ENCODE data around the gene CKAP5. TPM values are rescaled to one million over a fixed set of nuclear protein-coding genes. Genes with fewer than 3 reads are reported as not detected.

CKAP5 gene
- total RNA-seq, 1 experiment from 2014 or later, result 93.7 TPM

- no peak for DNase-seq (ENCODE audit: extremely low read depth, low read depth)
Measured at GRCh38 chr11:46776878-46777277, 69.2 kb downstream of the CKAP5 start.

DNA sequence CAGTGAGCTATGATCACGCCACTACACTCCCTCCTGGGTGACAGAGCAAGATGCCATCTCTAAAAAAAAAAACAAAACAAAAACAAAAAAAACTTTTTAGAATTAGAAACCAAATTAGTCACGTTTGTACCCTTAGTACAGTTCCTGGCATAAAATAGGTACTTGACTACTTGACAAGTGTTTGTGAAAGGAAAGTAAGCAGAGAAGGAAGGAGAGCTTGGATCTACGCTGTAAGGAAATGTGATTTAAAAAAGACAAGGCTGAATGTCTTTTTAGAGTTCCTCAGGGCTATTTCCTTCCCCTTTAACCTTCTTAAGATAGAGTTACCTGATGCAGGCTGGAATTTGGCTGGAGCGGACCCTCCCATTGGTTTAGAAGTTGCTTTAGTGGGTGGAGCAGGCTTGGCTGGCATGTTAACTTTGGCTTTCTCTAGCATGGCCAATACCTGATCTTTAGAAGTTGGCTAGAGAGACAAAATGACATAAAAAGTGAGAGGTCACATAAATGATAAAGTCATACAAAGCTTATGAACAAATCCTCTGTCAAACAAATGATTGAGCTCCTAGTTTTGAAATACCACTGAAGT is 76.4 kb downstream of the CKAP5 start:
- no peak for DNase-seq (ENCODE audit: extremely low read depth, low read depth)

GRCh38 chr11:46766656-46767055 is 79.4 kb downstream of the CKAP5 start:
- no peak for DNase-seq (ENCODE audit: extremely low read depth, low read depth)

DNA sequence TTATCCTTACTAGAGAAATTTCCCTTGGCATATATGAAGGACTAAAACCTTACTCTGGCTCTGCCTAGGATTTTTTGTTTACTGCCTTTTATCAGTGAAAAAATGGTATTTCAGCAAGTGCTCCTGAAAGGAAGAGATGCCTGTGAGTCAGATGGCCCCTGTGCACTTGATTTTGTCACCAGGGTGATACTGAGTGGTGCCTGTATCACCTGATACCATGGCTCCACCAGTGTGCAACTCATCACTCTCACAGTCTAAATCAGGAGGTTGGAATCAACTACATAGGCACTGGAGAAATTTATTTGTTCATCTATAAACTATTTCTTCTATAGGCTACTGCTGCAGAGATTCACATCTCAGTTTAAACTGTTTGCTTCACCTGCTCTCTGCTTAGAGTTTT is 83.8 kb downstream of the CKAP5 start:
- no peak for DNase-seq (ENCODE audit: extremely low read depth, low read depth)

- no peak for DNase-seq (ENCODE audit: extremely low read depth, low read depth)
Measured at GRCh38 chr11:46761807-46762206, 84.3 kb downstream of the CKAP5 start.

DNA sequence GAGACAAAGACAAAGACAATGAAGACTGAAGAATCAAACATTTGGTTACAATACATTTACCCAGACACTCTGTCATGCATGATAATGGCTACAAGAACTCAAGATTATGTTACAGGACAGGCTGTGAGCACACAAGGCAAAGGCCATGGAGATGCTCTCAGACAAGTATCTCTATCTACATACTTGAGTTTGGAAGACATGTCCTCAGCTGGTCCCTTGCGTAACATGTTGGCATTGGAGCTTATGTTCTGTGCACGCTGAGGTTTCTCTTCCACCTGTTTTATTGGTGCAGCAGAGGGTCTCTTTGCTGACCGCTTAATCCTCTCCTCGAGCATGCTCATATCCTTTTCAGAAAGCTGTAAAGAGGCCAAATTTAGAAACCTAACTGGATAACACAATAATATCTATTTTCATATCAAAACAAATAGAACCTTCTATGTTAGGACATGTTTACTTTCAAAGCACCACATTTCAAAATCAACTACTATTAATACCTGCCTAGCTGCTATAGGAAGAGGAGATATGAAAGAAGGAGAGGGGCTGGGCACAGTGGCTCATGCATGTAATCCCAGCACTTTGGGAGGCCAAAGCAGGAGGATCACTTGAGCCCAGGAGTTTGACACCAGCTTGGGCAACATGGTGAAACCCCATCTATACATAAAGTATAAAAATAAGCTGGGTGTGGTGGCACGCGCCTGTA is 85.5 kb downstream of the CKAP5 start:
- no peak for DNase-seq (ENCODE audit: extremely low read depth, low read depth)

- no peak for DNase-seq (ENCODE audit: extremely low read depth, low read depth)
Measured at GRCh38 chr11:46759196-46759595, 86.9 kb downstream of the CKAP5 start.

DNA sequence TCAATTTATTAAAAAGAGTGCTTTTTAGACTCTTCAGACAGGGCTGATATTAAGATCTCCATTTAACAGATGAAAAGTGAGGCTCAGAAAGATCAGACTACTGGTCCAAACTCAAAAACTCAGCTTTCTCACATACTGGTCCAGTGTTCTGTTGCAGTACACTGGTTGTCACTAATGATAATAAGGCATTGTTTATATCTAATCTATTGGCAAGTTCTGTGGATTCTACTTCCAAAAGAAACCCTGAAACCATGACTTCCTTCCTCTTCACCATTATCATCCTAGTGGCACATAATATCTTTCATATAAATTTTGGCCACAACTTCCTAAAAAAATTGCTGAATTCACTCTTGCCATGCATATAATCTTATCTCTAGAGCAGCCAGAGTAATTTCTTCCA is 90.1 kb downstream of the CKAP5 start:
- no peak for DNase-seq (ENCODE audit: extremely low read depth, low read depth)

DNA sequence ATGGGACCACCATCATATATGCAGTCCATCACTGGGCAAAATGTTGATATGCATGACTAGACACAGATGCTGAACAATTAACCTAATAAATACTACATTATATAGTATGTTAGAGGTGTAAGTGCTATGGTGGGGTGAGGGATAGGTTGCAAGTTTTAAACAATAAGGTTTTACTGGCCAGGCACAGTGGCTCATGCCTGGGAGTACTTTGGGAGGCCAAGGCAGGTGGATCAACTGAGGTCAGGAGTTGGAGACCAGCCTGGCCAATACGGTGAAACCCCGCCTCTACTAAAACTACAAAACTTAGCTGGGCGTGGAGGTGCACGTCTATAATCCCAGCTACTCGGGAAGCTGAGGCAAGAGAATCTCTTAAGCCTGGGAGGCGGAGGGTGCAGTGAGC is 98.9 kb downstream of the CKAP5 start:
- DNase-seq (ENCODE audit: extremely low read depth, low read depth), result no peak

- no peak for DNase-seq (ENCODE audit: extremely low read depth, low read depth)
Measured at GRCh38 chr11:46745995-46746394, 100.1 kb downstream of the CKAP5 start.

DNA sequence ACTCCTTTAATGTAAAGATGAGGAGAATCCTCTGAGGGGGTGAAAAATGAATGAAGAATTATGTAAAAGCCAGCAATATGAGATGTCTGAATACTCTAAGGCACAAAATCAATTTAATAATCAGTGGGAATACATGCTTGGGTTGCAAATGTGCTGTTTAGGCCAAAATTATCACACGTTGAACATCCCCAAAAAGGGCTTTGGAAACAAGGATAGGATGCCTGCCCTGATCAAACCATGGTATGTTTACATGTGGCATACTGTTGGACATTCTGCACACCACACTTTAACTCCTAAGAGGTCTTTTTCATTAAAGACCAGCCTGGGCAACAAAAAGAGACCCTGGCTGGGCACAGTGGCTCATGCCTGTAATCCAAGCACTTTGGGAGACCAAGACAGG is 100.8 kb downstream of the CKAP5 start:
- no peak for DNase-seq (ENCODE audit: extremely low read depth, low read depth)

DNA sequence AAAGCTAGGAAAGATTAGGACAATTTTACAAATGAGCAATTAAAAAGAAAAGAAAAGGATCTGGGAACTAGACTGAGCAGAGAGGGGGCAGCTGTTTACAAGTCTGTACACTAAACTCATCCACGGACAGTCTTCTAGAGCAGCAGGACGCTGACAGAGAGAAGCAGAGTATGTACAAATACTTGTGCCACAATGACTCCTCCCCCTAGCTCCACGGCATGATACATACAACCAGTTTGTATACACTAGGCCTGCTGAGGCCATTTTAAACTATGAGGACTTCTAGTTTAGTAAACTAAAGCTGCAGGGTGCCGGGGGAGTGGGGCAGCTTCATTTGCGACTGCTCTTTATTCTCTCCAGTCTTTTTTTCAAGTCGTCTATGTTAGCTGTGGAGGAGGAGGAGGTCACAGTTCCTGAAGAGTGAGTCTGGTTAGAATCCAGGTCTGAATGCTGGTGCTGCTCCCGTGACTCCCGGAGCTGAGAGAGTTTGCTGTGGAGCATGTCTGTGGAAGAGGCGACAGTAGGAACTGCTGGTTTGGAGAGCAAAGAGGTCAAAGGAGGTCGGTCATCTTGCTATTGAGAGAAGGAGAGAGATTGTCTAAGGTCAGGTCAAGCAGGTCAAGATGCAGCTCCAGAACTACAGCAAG is 102.3 kb downstream of the CKAP5 start:
- no peak for DNase-seq (ENCODE audit: extremely low read depth, low read depth)

- DNase-seq (ENCODE audit: extremely low read depth, low read depth), result no peak
Measured at GRCh38 chr11:46743043-46743442, 103.0 kb downstream of the CKAP5 start.

DNA sequence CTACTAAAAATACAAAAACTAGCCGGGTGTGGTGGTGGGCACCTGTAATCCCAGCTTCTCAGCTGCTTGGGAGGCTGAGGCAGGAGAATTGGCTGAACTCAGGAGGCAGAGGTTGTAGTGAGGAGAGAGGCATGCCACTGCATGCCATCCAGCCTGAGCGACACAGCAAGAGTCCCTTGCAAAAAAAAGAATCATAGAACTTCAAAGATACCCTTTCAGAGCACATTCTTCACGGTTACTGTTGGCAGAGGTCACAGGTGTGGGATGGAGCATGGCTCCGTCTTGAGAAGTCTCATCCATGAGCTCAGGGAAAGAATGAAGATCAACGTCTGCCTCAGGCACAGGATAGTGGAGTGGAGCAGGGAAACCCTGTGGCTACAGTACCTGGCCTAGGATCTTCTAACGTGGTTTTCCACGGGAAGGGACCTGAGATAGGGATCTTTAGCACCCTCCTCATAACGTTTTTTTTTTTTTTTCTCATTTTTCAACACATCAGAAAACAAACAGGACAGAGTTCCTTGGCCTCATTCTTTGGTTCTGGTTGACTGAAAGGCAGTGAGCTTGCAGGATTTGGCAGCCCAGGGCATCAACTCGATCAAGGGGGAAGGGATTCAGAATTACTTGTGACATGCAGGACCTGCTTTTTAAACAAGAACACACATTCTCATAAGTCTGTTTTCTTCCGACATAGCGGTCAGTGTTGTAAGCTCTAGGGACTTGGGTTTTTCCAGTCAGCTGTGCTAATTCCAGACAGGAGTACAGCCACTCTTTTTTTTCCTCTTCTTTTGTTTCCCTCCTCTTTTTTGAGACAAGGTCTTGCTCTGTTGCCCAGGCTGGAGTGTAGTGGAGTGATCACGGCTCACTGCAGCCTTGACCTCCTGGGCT is 104.2 kb downstream of the CKAP5 start:
- DNase-seq (ENCODE audit: extremely low read depth, low read depth), result no peak

GRCh38 chr11:46738887-46739286 is 107.2 kb downstream of the CKAP5 start:
- DNase-seq (ENCODE audit: extremely low read depth, low read depth), result no peak

GRCh38 chr11:46737699-46738098 is 108.4 kb downstream of the CKAP5 start:
- no peak for DNase-seq (ENCODE audit: extremely low read depth, low read depth)

DNA sequence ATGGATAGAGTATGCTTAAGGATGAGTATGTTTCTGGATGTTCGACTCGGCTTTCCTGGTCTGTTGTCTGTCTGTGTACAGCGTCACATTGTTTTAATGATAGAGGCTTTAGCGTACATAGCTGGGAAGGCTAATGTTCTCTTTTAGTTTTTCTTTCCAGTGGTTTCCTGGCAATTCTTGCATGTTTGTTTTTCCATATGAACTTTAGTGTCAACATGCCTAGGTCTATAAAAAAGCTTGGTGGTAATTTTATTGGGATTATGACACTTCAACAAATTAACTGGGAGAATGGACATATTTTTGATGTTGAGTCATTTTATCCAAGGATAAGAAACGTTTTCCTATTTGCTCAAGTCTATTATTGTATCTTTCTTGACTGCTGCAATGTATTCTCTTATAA is 109.5 kb downstream of the CKAP5 start:
- DNase-seq (ENCODE audit: extremely low read depth, low read depth), result no peak

GRCh38 chr11:46736146-46736545 is 109.9 kb downstream of the CKAP5 start:
- no peak for DNase-seq (ENCODE audit: extremely low read depth, low read depth)

DNA sequence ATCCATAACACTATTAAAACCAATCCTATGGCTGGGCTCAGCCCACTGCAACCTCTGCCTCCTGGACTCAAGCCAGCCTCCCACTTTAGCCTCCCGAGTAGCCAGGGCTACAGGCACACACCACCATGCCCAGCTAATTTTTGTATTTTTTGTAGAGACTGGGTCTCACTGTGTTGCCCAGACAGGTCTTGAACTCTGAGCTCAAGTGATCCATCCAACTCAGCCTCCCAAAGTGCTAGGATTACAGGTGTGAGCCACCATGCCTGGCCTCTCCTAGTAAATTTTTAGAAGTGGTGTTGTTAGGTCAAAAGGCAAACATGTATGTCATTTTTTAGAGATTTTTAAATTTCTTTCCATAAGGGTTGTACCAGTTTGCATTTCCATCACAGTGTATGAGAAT is 112.8 kb downstream of the CKAP5 start:
- no peak for DNase-seq (ENCODE audit: extremely low read depth, low read depth)

DNA sequence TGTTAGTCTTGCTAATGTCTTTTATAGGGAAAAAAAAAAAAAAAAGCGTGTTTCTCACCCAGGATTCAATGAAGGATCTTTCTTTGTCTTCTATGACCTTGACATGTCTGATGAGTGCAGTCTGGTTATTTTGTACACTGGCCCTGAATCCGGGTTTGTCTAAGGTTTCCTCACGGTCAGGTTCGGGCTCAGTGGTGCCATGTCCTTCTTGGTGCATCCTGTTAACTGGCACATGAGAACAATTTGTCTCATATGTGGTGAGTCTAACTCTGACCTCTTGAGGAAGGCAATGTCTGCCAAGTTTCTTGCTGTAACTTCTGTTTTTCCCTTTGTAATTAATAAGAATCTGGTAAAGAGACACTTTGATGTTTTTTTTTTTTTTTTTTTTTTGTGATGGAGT is 114.5 kb downstream of the CKAP5 start:
- DNase-seq (ENCODE audit: extremely low read depth, low read depth), result no peak
